ENCODE data around the gene TTC38. TPM values are rescaled to one million over a fixed set of nuclear protein-coding genes. Genes with fewer than 3 reads are reported as not detected.

The TTC38 gene
- total RNA-seq, 1 experiment from 2014 or later = 31.5 TPM

DNA sequence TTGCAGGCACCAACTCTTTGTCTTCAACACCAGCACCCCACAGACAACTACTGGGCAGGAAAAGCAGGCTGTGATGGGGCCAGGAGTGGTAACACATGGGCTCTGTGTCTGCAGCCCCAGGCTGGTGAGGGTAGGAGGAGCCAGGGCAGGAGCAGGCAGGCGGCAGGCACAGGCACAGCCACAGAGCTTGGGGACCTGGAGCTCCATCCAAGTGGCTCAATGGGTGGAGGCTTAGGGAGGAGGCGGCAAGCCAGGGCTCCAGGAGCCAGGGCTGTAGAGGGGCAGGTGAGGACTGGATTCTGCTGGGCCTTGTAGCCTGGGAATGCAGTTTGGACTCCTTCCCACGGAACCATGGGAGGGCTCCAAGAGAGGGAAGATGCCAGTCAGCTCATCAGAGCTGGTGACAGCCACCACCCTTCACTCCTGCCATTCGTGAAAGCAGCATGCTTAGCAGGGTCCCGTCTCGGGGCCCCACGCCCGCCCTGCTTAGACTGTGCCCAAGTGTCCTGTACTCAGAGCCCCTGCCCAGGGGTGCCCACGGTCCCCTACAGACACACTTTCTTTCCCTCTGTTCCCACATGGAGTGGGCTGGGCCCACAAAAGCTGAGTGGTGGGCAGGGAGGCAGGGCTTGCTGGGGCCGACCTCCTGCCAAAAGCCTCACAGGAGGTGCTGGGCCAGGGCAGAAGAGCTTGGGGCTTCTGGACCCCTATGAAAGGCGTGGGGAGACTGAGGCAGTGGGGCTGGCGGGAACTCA is 12.4 kb downstream of the TTC38 start:
- H3K4ac ChIP-seq (ENCODE audit: low read depth, low read length) = no peak overlapping the region
- no peak overlapping the region for H2BK5ac ChIP-seq (ENCODE audit: insufficient read length, low read length)
- Mint-ChIP-seq H3K9me3 (peaks cover 0 to 5% of the 10 kb centered on the region in 2 experiments; a peak in 1 of 5 replicates), H3K36me3 (ENCODE audit: insufficient read depth in 1 of 3, low read depth in 3 of 3) (peaks cover 25 to 59% (median 59%) of the 10 kb centered on the region in 3 experiments; a peak in 6 of 7 replicates), H3K4me3 (no peak overlapping the region), H3K27me3 (ENCODE audit: low read depth) (no peaks in the 10 kb centered on the region), H3K4me1 (no peaks in the 10 kb centered on the region), H3K27ac (no peak overlapping the region)
- H3K27ac ChIP-seq (ENCODE audit: insufficient read length, low read depth, low read length) = no peak overlapping the region
- H3K4me1 ChIP-seq (ENCODE audit: insufficient read depth, low read length) = no peaks in the 10 kb centered on the region
- no peak overlapping the region for H2AK5ac ChIP-seq (ENCODE audit: insufficient read length, low read length)
- H3K79me2 ChIP-seq (ENCODE audit: insufficient read depth, low read length) = no peaks in the 10 kb centered on the region
- H2BK12ac ChIP-seq (ENCODE audit: insufficient read length, low read depth, low read length) = no peak overlapping the region
- no peak overlapping the region for H3K4me2 ChIP-seq (ENCODE audit: insufficient read depth, insufficient read length, low read length)
- H4K91ac ChIP-seq (ENCODE audit: insufficient read length, low read depth, low read length) = no peak overlapping the region
- H3K79me1 ChIP-seq (ENCODE audit: insufficient read depth, low read depth, low read length, poor library complexity, severe bottlenecking) = no peaks in the 10 kb centered on the region
- no peak for DNase-seq
- H3K9me3 ChIP-seq (ENCODE audit: control insufficient read depth, low read depth, low read length) = no peaks in the 10 kb centered on the region
- no peak overlapping the region for H3K23ac ChIP-seq (ENCODE audit: insufficient read length, low read depth, low read length)
- TF ChIP-seq, protein P1, sequence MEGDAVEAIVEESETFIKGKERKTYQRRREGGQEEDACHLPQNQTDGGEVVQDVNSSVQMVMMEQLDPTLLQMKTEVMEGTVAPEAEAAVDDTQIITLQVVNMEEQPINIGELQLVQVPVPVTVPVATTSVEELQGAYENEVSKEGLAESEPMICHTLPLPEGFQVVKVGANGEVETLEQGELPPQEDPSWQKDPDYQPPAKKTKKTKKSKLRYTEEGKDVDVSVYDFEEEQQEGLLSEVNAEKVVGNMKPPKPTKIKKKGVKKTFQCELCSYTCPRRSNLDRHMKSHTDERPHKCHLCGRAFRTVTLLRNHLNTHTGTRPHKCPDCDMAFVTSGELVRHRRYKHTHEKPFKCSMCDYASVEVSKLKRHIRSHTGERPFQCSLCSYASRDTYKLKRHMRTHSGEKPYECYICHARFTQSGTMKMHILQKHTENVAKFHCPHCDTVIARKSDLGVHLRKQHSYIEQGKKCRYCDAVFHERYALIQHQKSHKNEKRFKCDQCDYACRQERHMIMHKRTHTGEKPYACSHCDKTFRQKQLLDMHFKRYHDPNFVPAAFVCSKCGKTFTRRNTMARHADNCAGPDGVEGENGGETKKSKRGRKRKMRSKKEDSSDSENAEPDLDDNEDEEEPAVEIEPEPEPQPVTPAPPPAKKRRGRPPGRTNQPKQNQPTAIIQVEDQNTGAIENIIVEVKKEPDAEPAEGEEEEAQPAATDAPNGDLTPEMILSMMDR (conservative IDR thresholded peaks at IDR 0.05) = no peak
- H3T11ph ChIP-seq (ENCODE audit: low read length) = no peak overlapping the region
- H3K23me2 ChIP-seq (ENCODE audit: insufficient read length, low read depth, low read length, poor library complexity, severe bottlenecking) = no peaks in the 10 kb centered on the region
- no peak overlapping the region for H2BK120ac ChIP-seq (ENCODE audit: low read depth, low read length, poor library complexity, severe bottlenecking)
- H3K14ac ChIP-seq (ENCODE audit: insufficient read depth, low read length) = no peak overlapping the region
- H3K27me3 ChIP-seq (ENCODE audit: insufficient read depth, low read length) = no peaks in the 10 kb centered on the region
- no peak overlapping the region for H3K56ac ChIP-seq (ENCODE audit: insufficient read length, low read depth, low read length)
- no peak overlapping the region for H2AFZ ChIP-seq (ENCODE audit: low read length)
- no peak overlapping the region for H4K8ac ChIP-seq (replicated peaks; ENCODE audit: insufficient read length, low read depth, low read length)
- H4K20me1 ChIP-seq (ENCODE audit: control insufficient read depth, insufficient read depth, insufficient read length) = no peaks in the 10 kb centered on the region
- no peak overlapping the region for H3K18ac ChIP-seq (ENCODE audit: insufficient read length, low read depth, low read length)
- no CpG with 5 or more reads among the region's 12 CpGs for WGBS (ENCODE audit: extremely low coverage, insufficient read length, low lambda C conversion rate)
- no peak overlapping the region for H2BK20ac ChIP-seq (ENCODE audit: low read depth, low read length, poor library complexity, severe bottlenecking)
- no peak overlapping the region for H3K9ac ChIP-seq (ENCODE audit: extremely low read depth, insufficient read length, low read length)
- H4K5ac ChIP-seq (ENCODE audit: insufficient read length, low read depth, low read length) = no peak overlapping the region
- no peak overlapping the region for H2BK15ac ChIP-seq (ENCODE audit: low read depth, low read length)

All from H9 (cell line).